ENCODE results near the gene KDM4D. TPM values are rescaled to one million over a fixed set of nuclear protein-coding genes. Genes with fewer than 3 reads are reported as not detected.

KDM4D gene
- total RNA-seq (1 to 10 TPM in 4 of 7 donors, under 1 TPM in 3; 0.24 to 1.9 (median 1.0) TPM), polyA plus RNA-seq (under 1 TPM; 0.68 to 0.92 TPM)
- long read RNA-seq, donor 1, partial matches to known transcripts: 0 of 2 reads
- long read RNA-seq, donor 1, other reads (novel, unspliced or antisense): 0 of 2 reads
- long read RNA-seq, donor 2, transcript KDM4D-203 (1 exons, 2,191 nt): minor isoform, 5 of 11 reads
- long read RNA-seq, donor 2, transcript KDM4D-201 (3 exons, 2,978 nt): major isoform, 6 of 11 reads
- long read RNA-seq, donor 2, partial matches to known transcripts: 0 of 11 reads
- long read RNA-seq, donor 2, other reads (novel, unspliced or antisense): 0 of 11 reads
- long read RNA-seq, donor 3, partial matches to known transcripts: 0 of 3 reads
- long read RNA-seq, donor 3, other reads (novel, unspliced or antisense): 0 of 3 reads

GRCh38 chr11:94973099-94973968 is at the start of gene KDM4D, which contains the start of gene CWC15:
Gene KDM4D (plus strand): TSS chr11:94973709. CDS start chr11:94997373, 23,664 bp downstream.
Gene CWC15 (minus strand): TSS chr11:94973556. CDS start chr11:94972185, 1,371 bp downstream.
- Histone ChIP-seq H3K36me3 (no peaks in the 10 kb centered on the region), H3K9me3 (no peaks in the 10 kb centered on the region), H3K27me3 (no peaks in the 10 kb centered on the region), H3K27ac (peak within 1 kb of the TSS; percentile 54 to 62), H3K4me3 (peak within 1 kb of the TSS; percentile 73), H3K4me1 (ENCODE audit: insufficient read depth) (peaks cover 3% of the 10 kb centered on the region)
- intact Hi-C loops (cut with DNase I): loop anchor here in 1 of 4 donors (10.0 kb wide), 1 partner anchor 171 kb away; no protein-coding TSS in a partner anchor
- TF ChIP-seq EP300 (IDR thresholded peaks at IDR 0.05): no peak
- TF ChIP-seq POLR2A (IDR thresholded peaks at IDR 0.05): peak; percentile 49
- peak; percentile 94 to 96 (median 95) for DNase-seq
- 0% methylated on average over 65 to 66 of the region's 66 CpGs for WGBS, 3 donors

- Histone ChIP-seq H3K27ac (no peak overlapping the region), H3K9me3 (no peaks in the 10 kb centered on the region), H3K27me3 (no peaks in the 10 kb centered on the region), H3K36me3 (no peaks in the 10 kb centered on the region), H3K4me1 (ENCODE audit: insufficient read depth) (peaks cover 15% of the 10 kb centered on the region), H3K4me3 (no peak overlapping the region)
- TF ChIP-seq POLR2A (IDR thresholded peaks at IDR 0.05) (no peak), EP300 (IDR thresholded peaks at IDR 0.05) (no peak)
- TF ChIP-seq, protein P1, sequence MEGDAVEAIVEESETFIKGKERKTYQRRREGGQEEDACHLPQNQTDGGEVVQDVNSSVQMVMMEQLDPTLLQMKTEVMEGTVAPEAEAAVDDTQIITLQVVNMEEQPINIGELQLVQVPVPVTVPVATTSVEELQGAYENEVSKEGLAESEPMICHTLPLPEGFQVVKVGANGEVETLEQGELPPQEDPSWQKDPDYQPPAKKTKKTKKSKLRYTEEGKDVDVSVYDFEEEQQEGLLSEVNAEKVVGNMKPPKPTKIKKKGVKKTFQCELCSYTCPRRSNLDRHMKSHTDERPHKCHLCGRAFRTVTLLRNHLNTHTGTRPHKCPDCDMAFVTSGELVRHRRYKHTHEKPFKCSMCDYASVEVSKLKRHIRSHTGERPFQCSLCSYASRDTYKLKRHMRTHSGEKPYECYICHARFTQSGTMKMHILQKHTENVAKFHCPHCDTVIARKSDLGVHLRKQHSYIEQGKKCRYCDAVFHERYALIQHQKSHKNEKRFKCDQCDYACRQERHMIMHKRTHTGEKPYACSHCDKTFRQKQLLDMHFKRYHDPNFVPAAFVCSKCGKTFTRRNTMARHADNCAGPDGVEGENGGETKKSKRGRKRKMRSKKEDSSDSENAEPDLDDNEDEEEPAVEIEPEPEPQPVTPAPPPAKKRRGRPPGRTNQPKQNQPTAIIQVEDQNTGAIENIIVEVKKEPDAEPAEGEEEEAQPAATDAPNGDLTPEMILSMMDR (IDR thresholded peaks at IDR 0.05): no peak
- intact Hi-C loops (cut with DNase I): no loop called here
- 60 to 67% (median 65%) methylated on average over 6 of the region's 6 CpGs for WGBS, 3 donors
- DNase-seq: no peak
Observed at GRCh38 chr11:94924171-94924572, 49.3 kb upstream of the KDM4D start.

- Histone ChIP-seq H3K9me3 (no peaks in the 10 kb centered on the region), H3K27ac (no peak overlapping the region), H3K4me3 (no peak overlapping the region), H3K36me3 (no peaks in the 10 kb centered on the region), H3K4me1 (ENCODE audit: insufficient read depth) (peaks cover 15% of the 10 kb centered on the region), H3K27me3 (no peaks in the 10 kb centered on the region)
- TF ChIP-seq, protein P1 (IDR thresholded peaks at IDR 0.05): no peak
- TF ChIP-seq POLR2A (IDR thresholded peaks at IDR 0.05): no peak
- no peak for TF ChIP-seq EP300 (IDR thresholded peaks at IDR 0.05)
- WGBS, 3 donors: 41 to 49% (median 45%) methylated on average over 5 of the region's 5 CpGs
- intact Hi-C loops (cut with DNase I): no loop called here
- no peak for DNase-seq
Observed at GRCh38 chr11:94924612-94925011, 48.9 kb upstream of the KDM4D start.

GRCh38 chr11:94925422-94926270 is 47.9 kb upstream of the KDM4D start:
- Histone ChIP-seq H3K36me3 (no peaks in the 10 kb centered on the region), H3K4me3 (no peak overlapping the region), H3K4me1 (ENCODE audit: insufficient read depth) (peaks cover 15% of the 10 kb centered on the region), H3K27me3 (no peaks in the 10 kb centered on the region), H3K27ac (peak overlapping the region in 1 of 2 donors; percentile 32), H3K9me3 (no peaks in the 10 kb centered on the region)
- 69 to 75% (median 72%) methylated on average over 7 of the region's 7 CpGs for WGBS, 3 donors
- no peak for DNase-seq
- intact Hi-C loops (cut with DNase I): no loop called here
- TF ChIP-seq, protein P1 (IDR thresholded peaks at IDR 0.05): no peak
- TF ChIP-seq EP300 (IDR thresholded peaks at IDR 0.05) (no peak), POLR2A (IDR thresholded peaks at IDR 0.05) (no peak)

Data from ovary (tissue), 10 donors.